Measurements from ENCODE around the gene FCGR3B. TPM values are rescaled to one million over a fixed set of nuclear protein-coding genes. Genes with fewer than 3 reads are reported as not detected.
"Not testable (repeated sequence)": the region's sequence is repeated elsewhere in the genome, so short reads cannot be mapped to it uniquely, and the experiment has no call there.

FCGR3B gene
- total and polyA plus RNA-seq, 3 donors from 2014 or later: 0.37 to 2.5 TPM; not detected in 1

GRCh38 chr1:161626445-161627146, 4.4 kb downstream of the FCGR3B start:
- intact Hi-C loops (cut with DNase I; ENCODE audit: low total_unique reads); H3K27me3 ChIP-seq; DNase-seq; H3K27ac ChIP-seq; H3K4me3 ChIP-seq; H3K9me3 ChIP-seq; H3K4me1 ChIP-seq; H3K36me3 ChIP-seq (ENCODE audit: low read depth, missing control alignments): not testable (repeated sequence)
- WGBS, 2 donors: 70 to 85% methylated on average over 6 to 10 of the region's 10 CpGs

- H3K9me3 ChIP-seq; intact Hi-C loops (cut with DNase I; ENCODE audit: low total_unique reads); DNase-seq; H3K27ac ChIP-seq; H3K4me1 ChIP-seq; H3K36me3 ChIP-seq (ENCODE audit: low read depth, missing control alignments); H3K27me3 ChIP-seq; H3K4me3 ChIP-seq: not testable (repeated sequence)
- WGBS, 2 donors: 92 to 100% methylated on average over 1 of the region's 1 CpG
Observed at GRCh38 chr1:161624605-161625004, 6.4 kb downstream of the FCGR3B start.

- H3K27me3 ChIP-seq; H3K36me3 ChIP-seq (ENCODE audit: low read depth, missing control alignments); H3K4me1 ChIP-seq; DNase-seq; H3K27ac ChIP-seq; H3K4me3 ChIP-seq; H3K9me3 ChIP-seq; intact Hi-C loops (cut with DNase I; ENCODE audit: low total_unique reads): not testable (repeated sequence)
- 46 to 57% methylated on average over 2 to 6 of the region's 6 CpGs for WGBS, 2 donors
Observed at GRCh38 chr1:161623401-161624051, 7.5 kb downstream of the FCGR3B start.

GRCh38 chr1:161622054-161622453, 8.9 kb downstream of the FCGR3B start:
- H3K27me3 ChIP-seq; DNase-seq; intact Hi-C loops (cut with DNase I; ENCODE audit: low total_unique reads); H3K27ac ChIP-seq; H3K36me3 ChIP-seq (ENCODE audit: low read depth, missing control alignments); H3K4me3 ChIP-seq; H3K4me1 ChIP-seq; H3K9me3 ChIP-seq: not testable (repeated sequence)
- WGBS, 2 donors: 64 to 71% methylated on average over 8 of the region's 8 CpGs

GRCh38 chr1:161621181-161622000, 9.6 kb downstream of the FCGR3B start:
- DNase-seq: peak; percentile 62
- H3K36me3 ChIP-seq (ENCODE audit: low read depth, missing control alignments); H3K27ac ChIP-seq; intact Hi-C loops (cut with DNase I; ENCODE audit: low total_unique reads); H3K9me3 ChIP-seq; H3K27me3 ChIP-seq; H3K4me1 ChIP-seq: not testable (repeated sequence)
- H3K4me3 ChIP-seq: peak overlapping the region in 1 of 2 donors; percentile 37
- 2 to 5% methylated on average over 5 to 41 of the region's 41 CpGs for WGBS, 2 donors

GRCh38 chr1:161620399-161620798, 10.6 kb downstream of the FCGR3B start:
- WGBS, 2 donors: 55 to 76% methylated on average over 7 of the region's 7 CpGs
- H3K9me3 ChIP-seq; H3K27me3 ChIP-seq; H3K27ac ChIP-seq; DNase-seq; intact Hi-C loops (cut with DNase I; ENCODE audit: low total_unique reads); H3K4me3 ChIP-seq; H3K4me1 ChIP-seq; H3K36me3 ChIP-seq (ENCODE audit: low read depth, missing control alignments): not testable (repeated sequence)

- H3K27me3 ChIP-seq; H3K4me1 ChIP-seq; H3K27ac ChIP-seq; H3K4me3 ChIP-seq; DNase-seq; intact Hi-C loops (cut with DNase I; ENCODE audit: low total_unique reads); H3K9me3 ChIP-seq; H3K36me3 ChIP-seq (ENCODE audit: low read depth, missing control alignments): not testable (repeated sequence)
- WGBS, 2 donors: 83 to 95% methylated on average over 2 to 4 of the region's 4 CpGs
Observed at GRCh38 chr1:161618517-161618916, 12.5 kb downstream of the FCGR3B start.

GRCh38 chr1:161616417-161616816, 14.6 kb downstream of the FCGR3B start:
- H3K4me3 ChIP-seq; H3K27me3 ChIP-seq; H3K36me3 ChIP-seq (ENCODE audit: low read depth, missing control alignments); H3K4me1 ChIP-seq; intact Hi-C loops (cut with DNase I; ENCODE audit: low total_unique reads); H3K27ac ChIP-seq; H3K9me3 ChIP-seq; DNase-seq: not testable (repeated sequence)
- WGBS, 2 donors: 60 to 71% methylated on average over 3 to 12 of the region's 30 CpGs

- DNase-seq; H3K27me3 ChIP-seq; H3K36me3 ChIP-seq (ENCODE audit: low read depth, missing control alignments); H3K9me3 ChIP-seq; intact Hi-C loops (cut with DNase I; ENCODE audit: low total_unique reads); H3K4me1 ChIP-seq: not testable (repeated sequence)
- WGBS, 2 donors: 12 to 20% methylated on average over 1 to 6 of the region's 6 CpGs
- peak overlapping the region in 1 of 2 donors; percentile 69 for H3K4me3 ChIP-seq
- peak overlapping the region in 1 of 2 donors; percentile 85 for H3K27ac ChIP-seq
Observed at GRCh38 chr1:161613142-161613514, 17.8 kb downstream of the FCGR3B start.

GRCh38 chr1:161612322-161613141, 18.4 kb downstream of the FCGR3B start:
- WGBS, 2 donors: 2 to 5% methylated on average over 22 to 51 of the region's 51 CpGs
- intact Hi-C loops (cut with DNase I; ENCODE audit: low total_unique reads); H3K27me3 ChIP-seq; H3K4me1 ChIP-seq; H3K9me3 ChIP-seq; H3K36me3 ChIP-seq (ENCODE audit: low read depth, missing control alignments): not testable (repeated sequence)
- peak overlapping the region; percentile 68 to 85 for H3K27ac ChIP-seq
- peak; percentile 95 for DNase-seq
- H3K4me3 ChIP-seq: peak overlapping the region; percentile 42 to 69

GRCh38 chr1:161611866-161612321, 19.1 kb downstream of the FCGR3B start:
- H3K36me3 ChIP-seq (ENCODE audit: low read depth, missing control alignments); H3K9me3 ChIP-seq; H3K27me3 ChIP-seq; H3K4me1 ChIP-seq; intact Hi-C loops (cut with DNase I; ENCODE audit: low total_unique reads): not testable (repeated sequence)
- peak overlapping the region; percentile 68 to 85 for H3K27ac ChIP-seq
- DNase-seq: peak; percentile 16
- WGBS, 2 donors: 0% methylated on average over 16 to 19 of the region's 19 CpGs
- peak overlapping the region; percentile 42 to 69 for H3K4me3 ChIP-seq

All from testis (tissue), 3 donors.